ENCODE measurements around the gene PRPF6.
"Not testable (repeated sequence)": the region's sequence is repeated elsewhere in the genome, so short reads cannot be mapped to it uniquely, and the experiment has no call there.

Gene PRPF6

GRCh38 chr20:63973636-63974401 is 7.1 kb upstream of the PRPF6 start:
- peak; percentile 59 for DNase-seq (ENCODE audit: low read depth)

DNA sequence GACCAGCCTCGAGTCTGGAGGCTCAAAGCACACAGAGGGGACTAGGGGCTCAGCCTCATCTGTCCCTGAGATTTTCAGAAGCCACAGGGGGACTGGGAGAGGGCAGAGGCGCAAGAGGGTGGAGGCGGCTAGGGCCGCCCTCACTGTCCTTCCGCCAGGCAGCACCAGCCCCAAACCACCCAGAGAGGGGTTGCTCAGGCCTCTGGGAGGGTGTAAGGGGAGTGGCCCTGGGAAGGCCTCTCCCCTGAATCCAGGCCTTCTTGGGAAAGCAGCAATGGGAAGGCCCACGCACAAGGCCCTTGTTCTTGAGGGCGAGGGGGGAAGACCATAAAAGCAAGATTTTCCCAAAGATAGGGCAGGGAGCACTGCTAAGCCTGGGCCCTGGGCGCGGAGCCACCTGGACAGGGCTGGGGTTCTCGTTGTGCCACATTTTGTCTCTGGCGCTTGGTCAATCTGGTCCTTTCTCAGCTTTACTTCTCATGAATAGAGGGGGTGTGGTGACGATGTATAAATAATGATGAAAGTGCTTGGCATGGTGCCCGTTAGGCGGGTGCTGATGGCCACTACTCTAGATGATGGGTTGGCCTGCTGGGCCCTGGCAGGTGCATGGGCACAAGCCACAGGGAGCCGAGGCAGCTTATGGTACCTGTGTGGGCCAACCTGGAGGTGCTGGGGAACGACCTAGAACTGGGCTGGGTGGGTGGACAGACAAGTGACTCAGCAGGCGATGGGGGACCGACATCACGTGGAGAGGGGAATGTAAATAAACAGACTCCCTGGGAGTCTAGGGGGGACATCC is 6.3 kb upstream of the PRPF6 start:
- no peak for DNase-seq (ENCODE audit: low read depth)

DNA sequence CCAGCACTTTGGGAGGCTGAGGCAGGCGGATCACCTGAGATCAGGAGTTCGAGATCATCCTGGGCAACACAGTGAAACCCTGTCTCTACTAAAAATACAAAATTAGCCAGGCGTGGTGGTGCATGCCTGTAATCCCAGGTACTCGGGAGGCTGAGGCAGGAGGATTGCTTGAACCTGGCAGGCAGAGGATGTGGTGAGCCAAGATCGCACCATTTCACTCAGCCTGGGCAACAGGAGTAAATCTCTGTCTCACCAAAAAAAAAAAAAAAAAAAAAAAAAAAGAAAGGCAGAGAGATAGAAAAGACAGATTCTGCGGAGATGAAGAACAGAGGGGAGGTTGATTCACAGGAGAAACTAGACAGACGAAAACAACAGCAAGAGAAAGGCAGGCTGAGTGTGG is 4.4 kb upstream of the PRPF6 start:
- not testable (repeated sequence) for DNase-seq (ENCODE audit: low read depth)

GRCh38 chr20:63976980-63977738 is 3.8 kb upstream of the PRPF6 start:
- no peak for DNase-seq (ENCODE audit: low read depth)

DNA sequence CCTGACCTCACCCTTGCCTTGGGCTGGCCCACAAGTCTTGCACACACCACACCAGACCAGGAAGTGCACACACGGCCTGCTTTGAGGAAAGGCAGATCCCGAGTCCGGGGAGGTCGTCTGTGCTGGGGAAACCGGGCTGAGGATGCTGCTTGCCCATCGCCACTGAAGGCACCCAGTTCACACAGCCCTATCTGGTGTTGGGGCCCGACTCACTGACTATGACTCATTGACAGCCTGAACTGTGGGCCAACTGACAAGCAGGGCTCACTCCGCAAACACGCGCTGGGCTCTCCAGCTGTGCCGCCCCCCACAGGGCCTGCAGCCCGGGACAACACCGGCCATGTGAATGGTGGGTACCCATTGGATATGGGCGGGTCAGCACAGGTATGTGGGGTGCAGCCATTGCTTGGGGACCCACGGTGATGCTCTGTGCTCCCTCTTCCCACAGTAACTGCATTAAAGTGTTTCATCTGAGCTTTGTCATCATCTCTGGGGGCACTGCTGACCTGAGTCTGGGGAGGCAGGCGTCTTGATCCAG is 3.1 kb upstream of the PRPF6 start:
- no peak for DNase-seq (ENCODE audit: low read depth)

GRCh38 chr20:63978319-63979228 is 2.4 kb upstream of the PRPF6 start:
- no peak for DNase-seq (ENCODE audit: low read depth)

DNA sequence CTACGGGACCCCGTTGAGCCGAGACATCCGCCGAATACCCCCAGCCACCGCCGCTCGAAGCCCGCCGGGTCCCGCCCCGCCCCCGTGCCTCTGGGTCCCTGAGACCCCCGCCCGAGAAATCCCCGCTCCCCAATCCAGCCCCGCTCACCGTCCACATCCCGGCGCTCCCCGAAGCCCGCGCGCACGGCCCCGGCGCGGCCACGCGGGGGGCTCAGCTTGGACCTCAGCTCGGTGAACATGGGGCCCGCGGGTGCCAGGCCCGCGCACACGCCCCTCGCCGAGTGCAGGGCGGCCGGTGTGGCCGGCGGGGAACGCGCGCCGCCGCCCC is 1.7 kb upstream of the PRPF6 start:
- no peak for DNase-seq (ENCODE audit: low read depth)

- DNase-seq (ENCODE audit: low read depth): no peak
Measured at GRCh38 chr20:63979557-63980316, 1.2 kb upstream of the PRPF6 start, which contains the start of gene SAMD10. TSS of gene SAMD10 (minus strand) at chr20:63979642. CDS start at chr20:63979467, 175 bp downstream.

- DNase-seq (ENCODE audit: low read depth): no peak
Measured at GRCh38 chr20:63980317-63980805, 571 bp upstream of the PRPF6 start.

DNA sequence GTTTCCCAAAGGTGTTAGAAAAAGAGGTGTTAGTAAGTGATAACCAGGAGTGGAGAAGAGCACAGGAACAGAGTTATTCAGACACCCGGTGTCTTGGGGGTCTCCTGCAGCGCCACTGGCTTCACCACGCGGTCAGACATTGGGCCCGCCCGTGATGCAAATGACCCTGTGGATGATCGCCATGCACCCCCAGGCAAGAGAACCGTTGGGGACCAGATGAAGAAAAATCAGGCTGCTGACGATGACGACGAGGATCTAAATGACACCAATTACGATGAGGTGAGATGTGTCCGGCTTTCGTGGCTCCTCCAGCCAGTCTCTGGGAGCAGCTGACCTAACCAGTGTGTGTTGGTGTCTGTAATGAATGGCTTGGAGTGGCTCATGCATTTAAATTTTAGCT is 2.0 kb downstream of the PRPF6 start:
- no peak for DNase-seq (ENCODE audit: low read depth)

- no peak for DNase-seq (ENCODE audit: low read depth)
Measured at GRCh38 chr20:64000906-64001305, 20.0 kb downstream of the PRPF6 start.

GRCh38 chr20:64001607-64002011 is 20.7 kb downstream of the PRPF6 start:
- DNase-seq (ENCODE audit: low read depth): no peak

GRCh38 chr20:64003960-64004725 is 23.2 kb downstream of the PRPF6 start:
- no peak for DNase-seq (ENCODE audit: low read depth)

DNA sequence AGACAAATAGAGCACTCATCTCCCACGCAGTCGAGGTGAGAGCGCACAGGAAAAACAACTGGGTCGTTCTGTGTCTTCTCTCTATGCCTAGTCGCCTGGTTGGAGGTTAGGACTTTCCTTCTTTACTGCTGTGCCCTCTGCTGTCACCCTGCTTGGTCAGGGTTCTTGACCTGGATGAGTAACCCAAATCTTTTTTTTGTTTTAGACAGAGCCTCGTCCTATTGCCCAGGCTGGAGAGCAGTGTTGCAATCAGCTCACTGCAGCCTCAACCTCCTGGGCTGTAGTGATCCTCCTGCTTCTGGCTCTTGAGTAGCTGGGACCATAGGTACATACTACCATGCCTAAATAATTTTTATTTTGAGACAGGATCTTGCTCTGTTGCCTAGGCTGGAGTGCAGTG is 24.5 kb downstream of the PRPF6 start:
- DNase-seq (ENCODE audit: low read depth): no peak

GRCh38 chr20:64006490-64006889 is 25.6 kb downstream of the PRPF6 start:
- DNase-seq (ENCODE audit: low read depth): no peak

DNA sequence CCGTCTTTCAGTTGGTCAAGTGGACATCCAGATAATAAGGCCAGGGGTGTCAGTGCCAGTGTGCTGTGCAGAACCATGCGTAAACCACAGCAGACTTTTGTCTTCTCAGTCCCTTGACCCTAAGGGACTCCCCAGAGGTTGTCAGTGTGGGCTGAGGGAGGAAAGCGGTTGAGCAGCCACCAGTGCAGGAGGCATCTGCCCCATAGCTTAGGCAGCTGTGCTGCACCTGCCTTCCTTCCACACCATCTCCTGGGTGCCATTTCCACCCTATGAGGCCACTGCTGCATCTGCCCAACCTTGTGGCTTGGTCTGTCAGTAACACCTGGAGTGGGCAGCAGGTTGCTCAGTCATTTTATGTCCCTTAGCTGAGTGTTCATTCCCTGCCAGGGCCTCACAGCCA is 26.0 kb downstream of the PRPF6 start:
- DNase-seq (ENCODE audit: low read depth): no peak

DNA sequence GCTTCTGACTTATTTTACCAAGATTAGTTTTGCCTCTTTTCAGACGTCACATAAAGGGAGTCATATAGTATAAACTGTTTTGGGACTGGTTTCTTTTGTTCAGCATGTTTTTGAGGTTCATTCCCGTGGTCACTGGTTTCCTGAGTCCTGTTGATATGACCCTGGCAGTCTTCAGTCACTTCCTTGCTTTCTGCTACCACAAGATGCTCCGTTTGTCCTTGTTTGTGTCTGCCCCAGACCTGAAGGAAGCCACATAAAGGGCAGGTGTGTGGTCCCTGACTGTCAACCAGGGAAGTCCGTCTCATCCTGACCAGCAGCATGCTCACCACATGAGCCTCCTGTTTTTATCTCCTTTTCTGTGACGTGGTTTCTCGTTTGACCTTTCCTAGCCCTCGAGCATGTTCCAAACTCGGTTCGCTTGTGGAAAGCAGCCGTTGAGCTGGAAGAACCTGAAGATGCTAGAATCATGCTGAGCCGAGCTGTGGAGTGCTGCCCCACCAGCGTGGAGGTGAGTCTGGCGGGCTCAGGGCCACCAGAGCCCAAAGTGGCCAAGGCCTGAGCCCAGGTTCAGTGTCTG is 29.0 kb downstream of the PRPF6 start:
- DNase-seq (ENCODE audit: low read depth): no peak

DNA sequence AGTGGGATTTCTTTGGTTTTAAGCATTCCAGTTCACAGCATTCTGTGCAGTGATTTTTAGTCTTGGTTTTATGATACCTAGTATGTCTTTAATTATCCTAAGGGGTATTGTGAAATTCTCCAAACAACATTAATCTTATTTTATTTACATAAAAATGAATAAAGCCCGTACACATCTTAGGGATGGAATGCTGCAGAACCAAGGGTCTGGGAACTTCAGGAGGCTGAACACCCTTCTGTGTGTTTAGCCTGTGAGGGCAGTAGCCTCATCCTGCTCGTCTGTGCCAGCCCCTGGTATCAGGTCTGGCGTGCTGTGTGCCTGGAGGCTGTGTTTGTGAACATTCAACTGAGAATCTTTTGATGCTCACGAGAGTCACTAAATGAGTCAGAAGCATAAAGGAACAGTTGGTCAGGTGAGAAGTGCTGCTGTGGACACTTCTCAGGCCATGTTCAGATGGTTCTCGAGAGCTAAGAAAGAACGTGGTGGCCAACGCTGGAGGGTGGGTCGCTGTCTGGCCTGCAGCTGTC is 29.8 kb downstream of the PRPF6 start:
- DNase-seq (ENCODE audit: low read depth): peak; percentile 71

GRCh38 chr20:64011366-64011779 is 30.4 kb downstream of the PRPF6 start:
- DNase-seq (ENCODE audit: low read depth): no peak

Data from GM04504 (cell line).